ENCODE data around the gene ZNF697. TPM values are rescaled to one million over a fixed set of nuclear protein-coding genes. Genes with fewer than 3 reads are reported as not detected.

The ZNF697 gene
- total RNA-seq, 2 donors from 2014 or later: 4.9 to 8.6 TPM

DNA sequence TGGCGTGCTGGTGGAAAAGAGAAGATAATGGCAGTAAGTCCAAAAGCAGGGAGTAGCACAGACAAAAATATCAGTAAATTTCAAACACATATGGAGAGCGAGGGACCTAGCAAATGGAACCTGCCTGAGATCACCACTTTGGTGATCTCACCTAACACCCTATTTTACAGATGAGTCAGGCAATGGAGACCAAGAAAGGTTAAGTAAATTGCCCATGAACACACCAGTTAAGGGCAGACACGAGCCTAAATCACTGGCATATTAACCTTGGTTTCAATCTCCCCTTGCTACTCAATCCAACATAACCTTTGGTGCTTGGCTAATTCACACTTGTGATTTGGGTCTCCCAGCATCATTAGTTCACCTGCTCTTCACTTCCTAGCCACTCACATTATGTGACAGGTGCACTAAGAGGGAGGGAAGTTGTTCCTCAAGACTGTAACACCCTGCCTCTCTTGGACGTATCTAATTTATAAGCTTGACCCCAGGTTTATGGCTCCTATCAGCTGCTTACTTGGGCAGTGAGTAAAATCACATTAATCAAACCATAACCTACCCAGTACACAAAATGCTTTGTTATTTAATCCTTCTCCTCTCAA lies 11.5 kb downstream of the ZNF697 start:
- Histone ChIP-seq H3K27ac (peak overlapping the region in 2 of 4 donors; percentile 5 to 16), H3K36me3 (replicated peaks in 1 of 2; ENCODE audit: insufficient read depth in 1 of 2, low read depth in 2 of 2) (no peaks in the 10 kb centered on the region), H3K27me3 (no peaks in the 10 kb centered on the region), H3K9me3 (no peaks in the 10 kb centered on the region), H3K4me3 (no peak overlapping the region), H3K4me1 (peaks cover 33% of the 10 kb centered on the region)
- intact Hi-C loops (cut with DNase I): no loop called here
- no peak for TF ChIP-seq CTCF (IDR thresholded peaks at IDR 0.05)
- TF ChIP-seq POLR2A (IDR thresholded peaks at IDR 0.05): no peak
- ATAC-seq (no peak), DNase-seq (no peak)
- WGBS, 2 donors: 75 to 76% methylated on average over 4 of the region's 4 CpGs

DNA sequence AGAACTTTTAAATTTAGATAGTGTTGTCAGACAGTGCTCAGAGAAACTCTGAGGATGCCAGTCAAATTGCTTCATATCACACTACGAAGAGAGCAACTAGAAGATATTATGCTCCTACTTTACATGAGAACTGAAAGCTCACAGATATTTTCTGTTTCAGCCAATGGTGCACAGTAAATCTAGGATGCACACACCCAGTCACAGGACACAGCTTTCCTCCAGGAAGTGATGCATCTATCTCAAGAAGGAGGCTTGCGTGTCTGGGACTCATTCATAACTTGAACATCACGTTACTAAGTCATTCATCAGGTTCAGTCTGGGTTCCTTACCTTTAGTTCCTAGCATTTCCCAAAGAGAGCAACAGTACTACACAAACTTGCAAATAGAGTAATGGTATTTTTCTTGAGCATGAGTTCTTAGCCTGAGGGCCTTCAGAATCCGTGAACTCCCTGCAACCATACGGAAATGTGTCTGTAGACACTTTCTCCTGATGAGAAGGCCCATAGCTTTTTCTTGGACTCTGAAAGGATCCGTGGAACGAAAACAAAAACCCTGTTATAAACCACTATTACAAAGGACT lies 12.2 kb downstream of the ZNF697 start:
- no peaks in the 10 kb centered on the region for H3K27me3 ChIP-seq
- no peaks in the 10 kb centered on the region for H3K36me3 ChIP-seq (replicated peaks in 1 of 2; ENCODE audit: insufficient read depth in 1 of 2, low read depth in 2 of 2)
- no peak for TF ChIP-seq POLR2A (IDR thresholded peaks at IDR 0.05)
- TF ChIP-seq CTCF (IDR thresholded peaks at IDR 0.05): no peak
- H3K27ac ChIP-seq: no peak overlapping the region
- H3K9me3 ChIP-seq: no peaks in the 10 kb centered on the region
- no peak overlapping the region for H3K4me3 ChIP-seq
- DNase-seq (no peak), ATAC-seq (no peak)
- intact Hi-C loops (cut with DNase I): no loop called here
- peaks cover 39% of the 10 kb centered on the region for H3K4me1 ChIP-seq
- WGBS, 2 donors: 90 to 97% methylated on average over 7 of the region's 7 CpGs

GRCh38 chr1:119634016-119634415 lies 14.1 kb downstream of the ZNF697 start:
- no peak for ATAC-seq
- intact Hi-C loops (cut with DNase I): no loop called here
- H3K9me3 ChIP-seq: no peaks in the 10 kb centered on the region
- no peak for TF ChIP-seq POLR2A (IDR thresholded peaks at IDR 0.05)
- no peak for TF ChIP-seq CTCF (IDR thresholded peaks at IDR 0.05)
- no peak for DNase-seq
- no peaks in the 10 kb centered on the region for H3K27me3 ChIP-seq
- no peak overlapping the region for H3K4me3 ChIP-seq
- H3K36me3 ChIP-seq (replicated peaks in 1 of 2; ENCODE audit: insufficient read depth in 1 of 2, low read depth in 2 of 2): no peaks in the 10 kb centered on the region
- WGBS, 2 donors: 64 to 67% methylated on average over 3 of the region's 3 CpGs
- no peak overlapping the region for H3K27ac ChIP-seq
- peaks cover 56% of the 10 kb centered on the region for H3K4me1 ChIP-seq

GRCh38 chr1:119633575-119633974 lies 14.5 kb downstream of the ZNF697 start:
- TF ChIP-seq CTCF (IDR thresholded peaks at IDR 0.05) (no peak), POLR2A (IDR thresholded peaks at IDR 0.05) (no peak)
- Histone ChIP-seq H3K4me3 (no peak overlapping the region), H3K4me1 (peaks cover 56% of the 10 kb centered on the region), H3K36me3 (replicated peaks in 1 of 2; ENCODE audit: insufficient read depth in 1 of 2, low read depth in 2 of 2) (no peaks in the 10 kb centered on the region), H3K9me3 (no peaks in the 10 kb centered on the region), H3K27ac (no peak overlapping the region), H3K27me3 (no peaks in the 10 kb centered on the region)
- DNase-seq (no peak), ATAC-seq (no peak)
- intact Hi-C loops (cut with DNase I): no loop called here
- WGBS, 2 donors: 93% methylated on average over 2 of the region's 2 CpGs

DNA sequence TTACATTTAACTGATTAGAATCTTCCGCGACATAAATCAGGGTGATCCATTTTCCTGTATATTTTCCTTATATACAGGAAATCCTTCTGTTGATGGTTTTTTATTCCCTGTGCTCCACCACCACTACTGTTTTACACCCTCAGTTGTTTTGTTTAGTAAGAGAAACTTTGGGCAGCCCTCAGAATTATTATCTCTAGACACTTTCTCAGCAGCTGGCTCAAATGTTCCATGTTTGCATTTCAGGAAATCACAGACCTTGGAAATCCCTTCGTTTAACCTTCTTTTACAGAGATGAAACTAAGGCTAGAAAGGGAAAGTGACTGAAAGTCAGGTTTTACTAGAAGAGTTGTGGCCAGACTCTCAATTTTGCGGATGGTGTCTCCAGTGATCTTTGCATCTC lies 15.2 kb downstream of the ZNF697 start:
- 49 to 50% methylated on average over 4 of the region's 4 CpGs for WGBS, 2 donors
- Histone ChIP-seq H3K36me3 (replicated peaks in 1 of 2; ENCODE audit: insufficient read depth in 1 of 2, low read depth in 2 of 2) (no peaks in the 10 kb centered on the region), H3K4me1 (peaks cover 51% of the 10 kb centered on the region), H3K4me3 (no peak overlapping the region), H3K27me3 (no peaks in the 10 kb centered on the region), H3K27ac (peak overlapping the region in 3 of 4 donors; percentile 80 to 83 (median 83)), H3K9me3 (no peaks in the 10 kb centered on the region)
- intact Hi-C loops (cut with DNase I): no loop called here
- DNase-seq: no peak
- no peak for ATAC-seq
- TF ChIP-seq POLR2A (IDR thresholded peaks at IDR 0.05): no peak
- TF ChIP-seq CTCF (IDR thresholded peaks at IDR 0.05): no peak
